ENCODE data around the gene UNC13C. TPM values are rescaled to one million over a fixed set of nuclear protein-coding genes. Genes with fewer than 3 reads are reported as not detected.

UNC13C gene
- total RNA-seq, 6 experiments from 2014 or later = not detected

DNA sequence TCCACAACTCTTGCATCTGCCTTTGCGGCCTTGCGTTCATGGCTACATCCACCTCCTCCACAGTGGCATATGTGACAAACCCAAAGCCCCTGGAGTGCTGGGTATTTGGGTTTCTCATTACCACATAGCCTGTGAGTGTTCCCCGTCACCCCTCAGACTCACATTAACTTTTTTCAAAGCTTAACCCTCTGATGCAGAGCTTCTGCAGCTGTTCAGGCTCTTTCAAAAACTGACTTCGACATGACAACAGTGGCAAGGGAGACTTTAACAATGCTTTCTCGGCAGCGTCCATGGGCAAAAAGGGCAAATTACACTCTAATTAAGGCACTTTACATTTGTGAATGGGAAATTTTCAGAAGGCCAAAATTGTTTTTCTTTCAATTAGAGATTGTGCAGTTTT, 343.2 kb downstream of the UNC13C start:
- no peak for DNase-seq
- H3K27me3 Mint-ChIP-seq (ENCODE audit: insufficient read depth) = no peaks in the 10 kb centered on the region

DNA sequence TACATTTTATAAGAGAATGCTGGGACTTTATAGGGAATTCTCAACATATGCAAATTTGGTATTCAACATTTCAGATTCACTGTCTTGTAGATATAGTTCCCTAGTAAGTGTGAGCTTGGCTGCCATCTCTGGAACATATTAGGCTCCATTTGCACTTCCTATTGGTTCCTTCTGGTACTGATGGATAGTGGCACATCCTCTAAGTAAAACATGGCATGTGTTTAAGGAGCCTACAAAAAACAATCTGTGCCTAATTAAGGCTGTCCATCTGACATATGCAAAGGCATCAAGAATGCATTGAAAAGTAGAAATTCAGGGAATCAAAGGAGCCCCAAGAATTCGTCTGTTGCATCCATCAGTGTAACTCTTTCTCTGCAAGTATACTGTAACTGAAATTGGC, 344.1 kb downstream of the UNC13C start:
- H3K4me3 Mint-ChIP-seq = no peak overlapping the region
- H3K27ac Mint-ChIP-seq = no peak overlapping the region
- H3K36me3 Mint-ChIP-seq (ENCODE audit: low read depth) = no peaks in the 10 kb centered on the region; the same call in 1 of the 2 replicates
- peaks cover 60% of the 10 kb centered on the region for H3K9me3 Mint-ChIP-seq
- no peaks in the 10 kb centered on the region for H3K4me1 Mint-ChIP-seq (ENCODE audit: low read depth)
- TF ChIP-seq, protein P1, sequence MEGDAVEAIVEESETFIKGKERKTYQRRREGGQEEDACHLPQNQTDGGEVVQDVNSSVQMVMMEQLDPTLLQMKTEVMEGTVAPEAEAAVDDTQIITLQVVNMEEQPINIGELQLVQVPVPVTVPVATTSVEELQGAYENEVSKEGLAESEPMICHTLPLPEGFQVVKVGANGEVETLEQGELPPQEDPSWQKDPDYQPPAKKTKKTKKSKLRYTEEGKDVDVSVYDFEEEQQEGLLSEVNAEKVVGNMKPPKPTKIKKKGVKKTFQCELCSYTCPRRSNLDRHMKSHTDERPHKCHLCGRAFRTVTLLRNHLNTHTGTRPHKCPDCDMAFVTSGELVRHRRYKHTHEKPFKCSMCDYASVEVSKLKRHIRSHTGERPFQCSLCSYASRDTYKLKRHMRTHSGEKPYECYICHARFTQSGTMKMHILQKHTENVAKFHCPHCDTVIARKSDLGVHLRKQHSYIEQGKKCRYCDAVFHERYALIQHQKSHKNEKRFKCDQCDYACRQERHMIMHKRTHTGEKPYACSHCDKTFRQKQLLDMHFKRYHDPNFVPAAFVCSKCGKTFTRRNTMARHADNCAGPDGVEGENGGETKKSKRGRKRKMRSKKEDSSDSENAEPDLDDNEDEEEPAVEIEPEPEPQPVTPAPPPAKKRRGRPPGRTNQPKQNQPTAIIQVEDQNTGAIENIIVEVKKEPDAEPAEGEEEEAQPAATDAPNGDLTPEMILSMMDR (IDR thresholded peaks at IDR 0.05) = no peak
- no peak for DNase-seq
- H3K27me3 Mint-ChIP-seq (ENCODE audit: insufficient read depth) = no peaks in the 10 kb centered on the region

More for the DNA sequence above, 343.2 kb downstream of the UNC13C start:
- no peaks in the 10 kb centered on the region; the same call in 1 of the 2 replicates for H3K36me3 Mint-ChIP-seq (ENCODE audit: low read depth)
- H3K4me1 Mint-ChIP-seq (ENCODE audit: low read depth) = no peaks in the 10 kb centered on the region
- no peak overlapping the region for H3K27ac Mint-ChIP-seq
- TF ChIP-seq, protein P1 (IDR thresholded peaks at IDR 0.05) = no peak
- no peak overlapping the region for H3K4me3 Mint-ChIP-seq
- peaks cover 56% of the 10 kb centered on the region for H3K9me3 Mint-ChIP-seq

DNA sequence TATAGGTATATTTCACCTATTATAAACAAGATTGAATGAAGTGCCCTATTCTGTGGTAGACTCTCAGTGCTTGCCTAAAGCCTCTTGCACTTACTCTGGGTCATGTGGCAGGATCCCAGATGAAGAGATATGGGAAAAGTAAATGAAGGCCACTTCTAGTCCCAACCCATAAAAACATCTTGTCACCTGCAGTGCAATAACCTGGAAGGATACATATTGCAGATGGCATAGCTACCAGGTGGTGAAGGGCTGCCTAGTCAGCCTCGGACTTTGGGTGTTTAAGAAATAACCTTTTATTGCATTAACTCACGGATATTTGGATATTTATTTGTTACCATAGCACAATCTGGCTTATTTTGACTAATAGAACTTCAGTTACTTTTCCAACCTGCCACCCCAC, 367.1 kb downstream of the UNC13C start:
- peaks cover 38% of the 10 kb centered on the region for H3K9me3 Mint-ChIP-seq
- no peak overlapping the region for H3K4me3 Mint-ChIP-seq
- H3K36me3 Mint-ChIP-seq (ENCODE audit: low read depth) = peaks cover 7% of the 10 kb centered on the region; the same call in 1 of the 2 replicates
- H3K4me1 Mint-ChIP-seq (ENCODE audit: low read depth) = no peaks in the 10 kb centered on the region
- H3K27me3 Mint-ChIP-seq (ENCODE audit: insufficient read depth) = no peaks in the 10 kb centered on the region
- no peak for DNase-seq
- TF ChIP-seq, protein P1 (IDR thresholded peaks at IDR 0.05) = no peak
- H3K27ac Mint-ChIP-seq = no peak overlapping the region

DNA sequence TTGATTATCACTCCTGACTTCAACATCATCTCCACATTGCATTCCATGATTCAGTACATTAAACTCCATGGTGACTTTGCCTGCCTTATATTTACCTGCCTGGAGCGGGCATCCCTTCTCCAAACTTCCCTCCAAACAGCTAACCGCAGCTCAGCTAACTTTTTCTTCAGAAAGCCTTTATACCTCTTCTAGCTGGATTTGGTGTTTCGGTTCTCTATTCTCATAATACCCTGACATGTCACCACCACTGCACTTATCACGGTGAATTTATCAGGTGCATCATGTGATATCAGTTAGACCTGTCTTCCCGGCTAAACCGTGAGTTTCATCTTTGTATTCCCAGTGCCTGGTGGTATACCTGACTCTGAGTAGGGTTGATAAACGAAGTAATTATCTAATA, 367.6 kb downstream of the UNC13C start:
- Mint-ChIP-seq H3K4me3 (no peak overlapping the region), H3K36me3 (ENCODE audit: low read depth) (peaks cover 7% of the 10 kb centered on the region; the same call in 1 of the 2 replicates), H3K27me3 (ENCODE audit: insufficient read depth) (no peaks in the 10 kb centered on the region), H3K27ac (no peak overlapping the region), H3K9me3 (peaks cover 32% of the 10 kb centered on the region), H3K4me1 (ENCODE audit: low read depth) (no peaks in the 10 kb centered on the region)
- TF ChIP-seq, protein P1 (IDR thresholded peaks at IDR 0.05) = no peak
- DNase-seq = no peak

DNA sequence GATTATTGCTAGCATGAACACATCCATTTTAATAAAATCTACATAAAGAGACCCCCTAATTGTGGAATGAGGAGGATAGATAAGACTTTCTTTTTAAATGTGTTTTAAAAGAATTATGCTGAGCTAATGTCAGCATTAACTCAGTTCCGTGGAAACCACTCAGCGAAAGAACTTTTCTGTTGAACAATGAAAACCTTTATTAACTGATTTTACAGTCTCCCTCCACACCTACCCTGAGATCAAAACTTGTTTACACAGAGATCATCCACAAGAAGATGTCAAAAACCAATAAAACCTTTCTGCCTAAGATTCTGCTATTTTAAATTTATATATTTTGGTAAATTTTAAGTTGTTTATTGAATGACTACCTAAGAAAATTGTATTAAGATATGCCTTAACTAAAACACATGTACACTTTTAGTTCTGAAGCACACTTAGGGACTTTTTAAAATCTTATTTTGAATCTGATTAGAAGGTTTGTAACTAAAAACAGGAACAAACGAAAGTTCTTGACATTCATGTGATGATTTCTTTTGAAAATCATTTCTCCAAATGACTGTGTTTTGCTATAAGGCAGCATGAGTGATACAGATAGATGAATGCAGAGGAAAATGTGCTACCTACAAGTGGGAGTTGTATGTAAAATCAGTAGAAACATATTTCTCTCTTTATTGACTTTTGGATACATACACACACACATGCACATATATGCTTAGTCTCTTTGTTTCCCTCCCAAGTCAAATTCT, 369.0 kb downstream of the UNC13C start:
- H3K4me3 Mint-ChIP-seq = no peak overlapping the region
- H3K27ac Mint-ChIP-seq = no peak overlapping the region
- TF ChIP-seq, protein P1 (IDR thresholded peaks at IDR 0.05) = no peak
- H3K9me3 Mint-ChIP-seq = peaks cover 23% of the 10 kb centered on the region
- H3K36me3 Mint-ChIP-seq (ENCODE audit: low read depth) = peaks cover 7% of the 10 kb centered on the region; the same call in 1 of the 2 replicates
- H3K4me1 Mint-ChIP-seq (ENCODE audit: low read depth) = no peaks in the 10 kb centered on the region
- DNase-seq = no peak
- H3K27me3 Mint-ChIP-seq (ENCODE audit: insufficient read depth) = no peaks in the 10 kb centered on the region
